Liver (tissue), 3 donors: ENCODE results near the gene BCR.

Source experiments
- FOXA1 ChIP-seq: IDR thresholded peaks from 2 replicates; pipeline ENCODE4 v1.6.1; 2016; ENCODE audit warnings: antibody characterized with exemption
- GABPA ChIP-seq, 2 donors: IDR thresholded peaks in 1 of 2; conservative IDR thresholded peaks in 1 of 2; 2 replicates each; pipeline ENCODE4 v1.6.1; 2016; ENCODE audit warnings: antibody characterized with exemption in 2 of 2, mild to moderate bottlenecking in 1 of 2, moderate library complexity in 1 of 2
- HNF4A ChIP-seq, 2 donors: conservative IDR thresholded peaks; 2 replicates each; pipeline ENCODE4 v1.6.1; 2016; ENCODE audit warnings: antibody characterized with exemption in 2 of 2, mild to moderate bottlenecking in 2 of 2
- JUND ChIP-seq, 2 donors: IDR thresholded peaks; 2 replicates each; pipeline ENCODE4 v1.6.1; 2016; ENCODE audit warnings: antibody characterized with exemption in 2 of 2
- RAD21 ChIP-seq, 2 donors: IDR thresholded peaks; 2 replicates each; pipeline ENCODE4 v1.6.1; 2016; ENCODE audit warnings: antibody characterized with exemption in 2 of 2, mild to moderate bottlenecking in 2 of 2
- RXRA ChIP-seq, 2 donors: IDR thresholded peaks; 2 replicates each; pipeline ENCODE4 v1.6.1; 2017 to 2018; ENCODE audit warnings: antibody characterized with exemption in 2 of 2, mild to moderate bottlenecking in 1 of 2
- SP1 ChIP-seq: IDR thresholded peaks from 2 replicates; pipeline ENCODE4 v1.6.1; 2018; ENCODE audit warnings: antibody characterized with exemption, mild to moderate bottlenecking
- TAF1 ChIP-seq: conservative IDR thresholded peaks from 2 replicates; pipeline ENCODE4 v1.6.1; 2016; ENCODE audit warnings: antibody characterized with exemption, mild to moderate bottlenecking
- YY1 ChIP-seq: IDR thresholded peaks from 2 replicates; pipeline ENCODE4 v1.6.1; 2016; ENCODE audit warnings: antibody characterized with exemption, mild to moderate bottlenecking
- TF ChIP-seq, protein P1 (sequence below): fragments of 150-350 bp; IDR thresholded peaks from 2 replicates; pipeline ENCODE4 v1.5.1; 2017; ENCODE audit warnings: improper control_type of control experiment, low read depth, low read length; ENCODE audit not compliant: missing input control
- TF ChIP-seq, protein P2 (sequence below): IDR thresholded peaks from 2 replicates; pipeline ENCODE4 v1.6.1; 2016; ENCODE audit warnings: antibody characterized with exemption
- TF ChIP-seq, protein P3 (sequence below): IDR thresholded peaks from 2 replicates; pipeline ENCODE4 v1.6.1; 2016; ENCODE audit warnings: antibody characterized with exemption, mild to moderate bottlenecking
- donor health status: healthy.
- donor health status: healthy.

DNA sequence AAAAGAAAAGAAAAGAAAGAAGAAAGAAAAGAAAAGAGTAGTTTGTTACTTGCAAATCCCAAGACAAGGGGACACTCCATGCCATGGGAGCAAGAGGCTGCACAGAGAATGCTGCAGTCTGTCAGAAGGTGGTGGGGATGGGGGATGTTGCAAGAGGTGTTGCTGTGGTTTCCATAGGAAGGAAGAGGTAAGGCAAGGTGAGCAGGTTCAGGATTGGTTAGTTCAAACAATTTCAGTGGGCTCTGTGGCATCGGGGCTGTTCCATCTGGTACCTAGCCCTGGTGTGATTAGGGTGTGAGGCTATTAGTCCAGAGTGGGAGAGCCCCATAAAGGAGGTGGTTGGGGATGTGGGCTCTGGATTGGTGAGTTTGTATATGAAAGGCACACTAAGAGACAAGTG, 172.7 kb downstream of the BCR start:
- TF ChIP-seq RAD21 (IDR thresholded peaks at IDR 0.05) (no peak), YY1 (no peak), JUND (IDR thresholded peaks at IDR 0.05) (no peak), GABPA (IDR thresholded peaks at IDR 0.05 in 1 of 2, conservative IDR thresholded peaks at IDR 0.05 in 1 of 2) (no peak), FOXA1 (no peak), TAF1 (no peak), RXRA (IDR thresholded peaks at IDR 0.05) (no peak), SP1 (no peak), HNF4A (conservative IDR thresholded peaks at IDR 0.05) (no peak)
- TF ChIP-seq, protein P1, sequence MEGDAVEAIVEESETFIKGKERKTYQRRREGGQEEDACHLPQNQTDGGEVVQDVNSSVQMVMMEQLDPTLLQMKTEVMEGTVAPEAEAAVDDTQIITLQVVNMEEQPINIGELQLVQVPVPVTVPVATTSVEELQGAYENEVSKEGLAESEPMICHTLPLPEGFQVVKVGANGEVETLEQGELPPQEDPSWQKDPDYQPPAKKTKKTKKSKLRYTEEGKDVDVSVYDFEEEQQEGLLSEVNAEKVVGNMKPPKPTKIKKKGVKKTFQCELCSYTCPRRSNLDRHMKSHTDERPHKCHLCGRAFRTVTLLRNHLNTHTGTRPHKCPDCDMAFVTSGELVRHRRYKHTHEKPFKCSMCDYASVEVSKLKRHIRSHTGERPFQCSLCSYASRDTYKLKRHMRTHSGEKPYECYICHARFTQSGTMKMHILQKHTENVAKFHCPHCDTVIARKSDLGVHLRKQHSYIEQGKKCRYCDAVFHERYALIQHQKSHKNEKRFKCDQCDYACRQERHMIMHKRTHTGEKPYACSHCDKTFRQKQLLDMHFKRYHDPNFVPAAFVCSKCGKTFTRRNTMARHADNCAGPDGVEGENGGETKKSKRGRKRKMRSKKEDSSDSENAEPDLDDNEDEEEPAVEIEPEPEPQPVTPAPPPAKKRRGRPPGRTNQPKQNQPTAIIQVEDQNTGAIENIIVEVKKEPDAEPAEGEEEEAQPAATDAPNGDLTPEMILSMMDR: no peak
- TF ChIP-seq, protein P2, sequence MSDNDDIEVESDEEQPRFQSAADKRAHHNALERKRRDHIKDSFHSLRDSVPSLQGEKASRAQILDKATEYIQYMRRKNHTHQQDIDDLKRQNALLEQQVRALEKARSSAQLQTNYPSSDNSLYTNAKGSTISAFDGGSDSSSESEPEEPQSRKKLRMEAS: no peak
- TF ChIP-seq, protein P3, sequence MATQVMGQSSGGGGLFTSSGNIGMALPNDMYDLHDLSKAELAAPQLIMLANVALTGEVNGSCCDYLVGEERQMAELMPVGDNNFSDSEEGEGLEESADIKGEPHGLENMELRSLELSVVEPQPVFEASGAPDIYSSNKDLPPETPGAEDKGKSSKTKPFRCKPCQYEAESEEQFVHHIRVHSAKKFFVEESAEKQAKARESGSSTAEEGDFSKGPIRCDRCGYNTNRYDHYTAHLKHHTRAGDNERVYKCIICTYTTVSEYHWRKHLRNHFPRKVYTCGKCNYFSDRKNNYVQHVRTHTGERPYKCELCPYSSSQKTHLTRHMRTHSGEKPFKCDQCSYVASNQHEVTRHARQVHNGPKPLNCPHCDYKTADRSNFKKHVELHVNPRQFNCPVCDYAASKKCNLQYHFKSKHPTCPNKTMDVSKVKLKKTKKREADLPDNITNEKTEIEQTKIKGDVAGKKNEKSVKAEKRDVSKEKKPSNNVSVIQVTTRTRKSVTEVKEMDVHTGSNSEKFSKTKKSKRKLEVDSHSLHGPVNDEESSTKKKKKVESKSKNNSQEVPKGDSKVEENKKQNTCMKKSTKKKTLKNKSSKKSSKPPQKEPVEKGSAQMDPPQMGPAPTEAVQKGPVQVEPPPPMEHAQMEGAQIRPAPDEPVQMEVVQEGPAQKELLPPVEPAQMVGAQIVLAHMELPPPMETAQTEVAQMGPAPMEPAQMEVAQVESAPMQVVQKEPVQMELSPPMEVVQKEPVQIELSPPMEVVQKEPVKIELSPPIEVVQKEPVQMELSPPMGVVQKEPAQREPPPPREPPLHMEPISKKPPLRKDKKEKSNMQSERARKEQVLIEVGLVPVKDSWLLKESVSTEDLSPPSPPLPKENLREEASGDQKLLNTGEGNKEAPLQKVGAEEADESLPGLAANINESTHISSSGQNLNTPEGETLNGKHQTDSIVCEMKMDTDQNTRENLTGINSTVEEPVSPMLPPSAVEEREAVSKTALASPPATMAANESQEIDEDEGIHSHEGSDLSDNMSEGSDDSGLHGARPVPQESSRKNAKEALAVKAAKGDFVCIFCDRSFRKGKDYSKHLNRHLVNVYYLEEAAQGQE: no peak
